ENCODE results near the gene CEP131.

The CEP131 gene

GRCh38 chr17:81143717-81144422 lies 78.9 kb downstream of the CEP131 start:
- FAIRE-seq: no peak

GRCh38 chr17:81143200-81143527 lies 79.6 kb downstream of the CEP131 start:
- FAIRE-seq: no peak

GRCh38 chr17:81142301-81143199 lies 80.2 kb downstream of the CEP131 start:
- no peak for FAIRE-seq

GRCh38 chr17:81140695-81141094 lies 82.1 kb downstream of the CEP131 start:
- FAIRE-seq: no peak

- FAIRE-seq: no peak
These were observed 82.7 kb downstream of the CEP131 start for GRCh38 chr17:81140018-81140417.

All from TTC549 (cell line).